ENCODE measurements around the gene FSCN2.

Gene FSCN2

DNA sequence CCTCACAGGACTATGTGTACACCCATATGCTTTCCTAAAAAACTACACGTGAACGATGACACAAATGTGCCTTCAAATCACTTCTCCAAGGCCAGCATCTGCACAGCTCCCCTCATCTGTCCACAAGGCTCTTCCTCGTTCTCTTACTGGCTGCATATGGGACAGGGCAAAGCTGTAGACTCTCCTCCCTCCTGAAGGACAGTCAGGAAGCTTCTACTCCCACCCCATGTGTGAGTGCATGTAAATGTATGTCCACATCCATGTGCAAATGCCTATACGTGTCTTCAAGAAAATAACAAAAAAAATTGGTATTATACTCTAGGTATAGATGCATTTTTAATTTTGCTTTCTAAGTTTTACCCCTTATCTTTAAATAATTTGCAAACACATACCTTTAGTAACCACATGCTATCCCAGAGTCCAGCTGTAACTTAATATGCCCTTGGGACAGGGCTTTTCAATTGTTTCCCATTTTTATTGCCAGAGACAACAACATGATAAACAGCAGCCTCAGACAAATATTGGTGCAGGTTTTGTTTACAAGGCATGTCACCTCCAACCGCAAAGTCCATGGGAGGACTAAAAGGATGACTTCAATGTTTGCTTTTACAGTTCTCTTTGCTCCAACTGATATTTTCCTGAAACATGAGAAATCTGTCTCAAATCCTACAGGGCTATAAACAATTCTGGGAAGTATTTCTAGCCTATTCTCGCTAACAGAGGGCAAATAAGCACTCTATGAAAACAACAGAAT, 55.6 kb downstream of the FSCN2 start:
- no peak for TF ChIP-seq ZFX (IDR thresholded peaks at IDR 0.05; ENCODE audit: borderline replicate concordance)
- TF ChIP-seq, protein P1, sequence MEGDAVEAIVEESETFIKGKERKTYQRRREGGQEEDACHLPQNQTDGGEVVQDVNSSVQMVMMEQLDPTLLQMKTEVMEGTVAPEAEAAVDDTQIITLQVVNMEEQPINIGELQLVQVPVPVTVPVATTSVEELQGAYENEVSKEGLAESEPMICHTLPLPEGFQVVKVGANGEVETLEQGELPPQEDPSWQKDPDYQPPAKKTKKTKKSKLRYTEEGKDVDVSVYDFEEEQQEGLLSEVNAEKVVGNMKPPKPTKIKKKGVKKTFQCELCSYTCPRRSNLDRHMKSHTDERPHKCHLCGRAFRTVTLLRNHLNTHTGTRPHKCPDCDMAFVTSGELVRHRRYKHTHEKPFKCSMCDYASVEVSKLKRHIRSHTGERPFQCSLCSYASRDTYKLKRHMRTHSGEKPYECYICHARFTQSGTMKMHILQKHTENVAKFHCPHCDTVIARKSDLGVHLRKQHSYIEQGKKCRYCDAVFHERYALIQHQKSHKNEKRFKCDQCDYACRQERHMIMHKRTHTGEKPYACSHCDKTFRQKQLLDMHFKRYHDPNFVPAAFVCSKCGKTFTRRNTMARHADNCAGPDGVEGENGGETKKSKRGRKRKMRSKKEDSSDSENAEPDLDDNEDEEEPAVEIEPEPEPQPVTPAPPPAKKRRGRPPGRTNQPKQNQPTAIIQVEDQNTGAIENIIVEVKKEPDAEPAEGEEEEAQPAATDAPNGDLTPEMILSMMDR (IDR thresholded peaks at IDR 0.05): no peak
- peak overlapping the region; percentile 19 for H3K27ac ChIP-seq

DNA sequence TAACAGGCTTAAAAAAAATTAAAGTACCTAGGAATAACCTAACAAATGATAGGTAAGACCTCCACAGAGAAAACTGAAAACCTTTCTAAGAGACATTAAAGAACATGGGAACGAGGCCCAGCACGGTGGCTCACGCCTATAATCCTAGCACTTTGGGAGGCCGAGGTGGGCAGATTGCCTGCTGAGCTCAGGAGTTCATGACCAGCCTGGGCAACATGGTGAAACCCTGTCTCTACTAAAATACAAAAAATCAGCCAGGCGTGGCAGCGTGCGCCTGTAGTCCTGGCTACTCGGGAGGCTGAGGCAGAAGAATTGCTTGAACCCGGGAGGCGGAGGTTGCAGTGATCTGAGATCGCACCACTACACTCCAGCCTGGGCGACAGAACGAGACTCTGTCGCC, 56.6 kb downstream of the FSCN2 start:
- peak overlapping the region; percentile 19; the same call in 1 of the 2 replicates for H3K27ac ChIP-seq

DNA sequence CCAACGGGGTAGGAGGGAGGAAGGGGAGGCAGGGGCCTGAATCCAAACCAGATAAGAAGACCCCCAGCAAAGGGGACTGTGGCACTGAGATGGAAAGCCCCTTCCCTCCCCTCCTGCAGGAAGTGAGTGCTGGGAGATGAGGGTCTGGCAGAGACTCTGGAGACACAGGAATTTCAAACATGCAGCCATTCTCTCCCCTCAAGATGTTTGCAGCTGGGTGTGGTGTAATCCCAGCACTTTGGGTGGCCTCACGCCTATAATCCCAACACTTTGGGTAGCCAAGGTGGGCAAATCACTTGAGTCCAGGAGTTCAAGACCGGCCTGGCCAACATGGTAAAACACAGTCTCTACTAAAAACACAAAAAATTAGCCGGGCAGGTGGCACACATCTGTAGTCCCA, 57.9 kb downstream of the FSCN2 start:
- no peak for TF ChIP-seq ZFX (IDR thresholded peaks at IDR 0.05; ENCODE audit: borderline replicate concordance)
- TF ChIP-seq, protein P1 (IDR thresholded peaks at IDR 0.05): no peak
- H3K27ac ChIP-seq: no peak overlapping the region

All from 22Rv1 (cell line).